Adrenal gland (tissue), 12 donors: ENCODE results near the gene BARD1. TPM values are rescaled to one million over a fixed set of nuclear protein-coding genes. Genes with fewer than 3 reads are reported as not detected.

ENCODE experiments used
- DNase-seq, 7 donors: peaks; one replicate each; pipeline ENCODE4 v3.0.0-alpha.2; 2019 to 2020
- H3K27ac ChIP-seq, 5 donors: fragments of 200-600 bp; sonication (generic) in 4 of 5; 1 replicate in 3 of 5; 2 replicates in 2 of 5; pipeline versions ENCODE4 v1.5.1 to v1.8.0; 2016 to 2020; ENCODE audit warnings: mild to moderate bottlenecking in 1 of 5
- H3K27me3 ChIP-seq: fragments of 200-600 bp; 2 replicates; pipeline ENCODE4 v1.8.0; 2021
- H3K36me3 ChIP-seq, 2 donors: fragments of 200-600 bp; replicated peaks in 1 of 2; 1 replicate in 1 of 2; 2 replicates in 1 of 2; pipeline versions ENCODE4 v1.5.1 to v1.8.0; 2018 to 2022
- H3K4me1 ChIP-seq, 2 donors: fragments of 200-600 bp; replicated peaks in 1 of 2; 1 replicate in 1 of 2; 2 replicates in 1 of 2; pipeline versions ENCODE4 v1.5.1 to v1.8.0; 2018 to 2021
- H3K4me3 ChIP-seq, 4 donors: fragments of 200-600 bp; sonication (generic) in 3 of 4; one replicate each; pipeline ENCODE4 v1.5.1; 2016 to 2018
- H3K9me3 ChIP-seq, 3 donors: fragments of 200-600 bp; sonication (generic) in 1 of 3; replicated peaks in 1 of 3; 1 replicate in 2 of 3; 2 replicates in 1 of 3; pipeline versions ENCODE4 v1.5.1 to v1.8.0; 2016 to 2021
- CTCF ChIP-seq, 6 experiments: fragments of 450-650 bp in 4 of 6; fragments of 200-600 bp in 2 of 6; sonication (generic) in 1 of 6; IDR thresholded peaks; 1 replicate in 5 of 6; 2 replicates in 1 of 6; pipeline versions ENCODE4 v1.5.1 to v1.8.0; 2016 to 2021; ENCODE audit warnings: antibody characterized with exemption in 6 of 6, mild to moderate bottlenecking in 2 of 6, moderate library complexity in 1 of 6
- POLR2A ChIP-seq, 2 donors: fragments of 450-650 bp; IDR thresholded peaks; one replicate each; pipeline ENCODE4 v1.6.1; 2017; ENCODE audit warnings: antibody characterized with exemption in 2 of 2, mild to moderate bottlenecking in 2 of 2, moderate library complexity in 1 of 2
- WGBS, 4 donors: extraction: QIAGEN DNeasy Blood & Tissue Kit in 2 of 4; methylation state at CpG; one replicate each; pipeline versions ENCODE4 v1.1.5 to v1.1.7; 2013 to 2017; 5-methylcytosine and 5-hydroxymethylcytosine counted together
- intact Hi-C, 2 donors: fragments of 100-400 bp; cut with DNase I; formaldehyde crosslinking; loops; one replicate each; pipeline versions ENCODE4 v1.14.1 to v1.15.0; 2022 to 2023
- polyA plus RNA-seq, 3 donors: library from polyadenylated mRNA; stranded (reverse); fragments of 200-250 nt in 2 of 3; fragments of 350-450 nt in 1 of 3; fragmentation: Illumina TruSeq in 1 of 3; extraction: RNeasy Lipid Tissue Mini Kit (QIAGEN cat#74804) in 1 of 3; gene quantifications; one replicate each; pipeline ENCODE4 v1.2.3, GENCODE V29; 2013 to 2014
- total RNA-seq, 9 donors: library from RNA; depleted of rRNA in 4 of 9; stranded (reverse); fragments of >200 nt in 4 of 9; fragments of 120-200 nt in 1 of 9; fragmentation: NEBNext Ultra II Directional in 1 of 9; extraction: Animal tissue kit (Norgen Biotek cat#: 25700) in 1 of 9; gene quantifications; one replicate each; pipeline versions ENCODE4 v1.1.0 to v1.2.4, GENCODE V29; 2013 to 2023
- donor health status: healthy with polysubstance abuse.
- donor health status: Bipolar disorder and iron deficiency.
- donor health status: DM: yes; HTN: yes; CAD: no.
- donor health status: DM: no; HTN: no; CAD: no.
- donor health status: DM: no; HTN: no; CAD: no.
- donor health status: DM: yes; HTN: yes; CAD: no.

Gene BARD1
- total and polyA plus RNA-seq, 12 donors = 0.71 to 12.7 (median 3.9) TPM

GRCh38 chr2:214816008-214816533 lies 6.6 kb upstream of the BARD1 start:
- H3K9me3 ChIP-seq = no peaks in the 10 kb centered on the region
- intact Hi-C loops = no loop called here
- DNase-seq = no peak
- H3K4me1 ChIP-seq = no peaks in the 10 kb centered on the region
- no peak overlapping the region for H3K27ac ChIP-seq
- no peak overlapping the region for H3K4me3 ChIP-seq
- no peak for TF ChIP-seq POLR2A (IDR thresholded peaks at IDR 0.05)
- no peak for TF ChIP-seq CTCF (IDR thresholded peaks at IDR 0.05)
- no peaks in the 10 kb centered on the region for H3K27me3 ChIP-seq
- H3K36me3 ChIP-seq = no peaks in the 10 kb centered on the region
- WGBS, 4 donors = 17 to 35% (median 30%) methylated on average over 1 of the region's 1 CpG

- DNase-seq = peak in 2 of 7 donors; percentile 11 to 29
- Histone ChIP-seq H3K4me3 (peak overlapping the region in 1 of 4 donors; percentile 89), H3K27me3 (no peaks in the 10 kb centered on the region), H3K4me1 (peaks cover 8 to 15% of the 10 kb centered on the region in 2 donors), H3K36me3 (no peaks in the 10 kb centered on the region), H3K9me3 (no peaks in the 10 kb centered on the region), H3K27ac (no peak overlapping the region)
- intact Hi-C loops = no loop called here
- TF ChIP-seq CTCF (IDR thresholded peaks at IDR 0.05) = no peak
- TF ChIP-seq POLR2A (IDR thresholded peaks at IDR 0.05) = no peak
- WGBS, 4 donors = 39 to 48% (median 42%) methylated on average over 14 of the region's 14 CpGs
Observed at GRCh38 chr2:214810671-214811070, 1.2 kb upstream of the BARD1 start.

- peak overlapping the region in 2 of 4 donors; percentile 74 to 89 for H3K4me3 ChIP-seq
- peaks cover 8 to 15% of the 10 kb centered on the region in 2 donors for H3K4me1 ChIP-seq
- H3K9me3 ChIP-seq = no peaks in the 10 kb centered on the region
- WGBS, 4 donors = 0 to 1% (median 1%) methylated on average over 20 to 63 of the region's 63 CpGs
- peak; percentile 99 to 100 (median 99) for DNase-seq
- intact Hi-C loops = no loop called here
- peak in 1 of 2 donors; percentile 56 for TF ChIP-seq POLR2A (IDR thresholded peaks at IDR 0.05)
- no peak for TF ChIP-seq CTCF (IDR thresholded peaks at IDR 0.05)
- no peaks in the 10 kb centered on the region for H3K27me3 ChIP-seq
- H3K27ac ChIP-seq = peak overlapping the region in 4 of 5 donors; percentile 75 to 94 (median 86)
- H3K36me3 ChIP-seq = no peaks in the 10 kb centered on the region
Observed at GRCh38 chr2:214809751-214810564, 475 bp upstream of the BARD1 start.

GRCh38 chr2:214807653-214808052 lies 1.8 kb downstream of the BARD1 start:
- DNase-seq = no peak
- TF ChIP-seq POLR2A (IDR thresholded peaks at IDR 0.05) (no peak), CTCF (IDR thresholded peaks at IDR 0.05) (no peak)
- H3K4me3 ChIP-seq = peak overlapping the region in 2 of 4 donors; percentile 74 to 89
- peak overlapping the region in 3 of 5 donors; percentile 38 to 94 (median 75) for H3K27ac ChIP-seq
- H3K36me3 ChIP-seq = no peaks in the 10 kb centered on the region
- H3K4me1 ChIP-seq = peaks cover 8 to 15% of the 10 kb centered on the region in 2 donors
- intact Hi-C loops = no loop called here
- no peaks in the 10 kb centered on the region for H3K9me3 ChIP-seq
- 16 to 24% (median 21%) methylated on average over 3 of the region's 3 CpGs for WGBS, 4 donors
- H3K27me3 ChIP-seq = no peaks in the 10 kb centered on the region
